Brain microvascular endothelial cell (primary cell): ENCODE data around the gene GULP1.
A peak's percentile ranks its signal among the peaks of the same experiment; 100 is the strongest.

ENCODE experiments used
- DNase-seq: peaks from one replicate; pipeline ENCODE4 v3.0.0-alpha.2; 2020
- H3K27ac ChIP-seq: fragments of 250-450 bp; sonication (Bioruptor Pico); 2 replicates; pipeline ENCODE4 v1.5.1; 2020; ENCODE audit warnings: mild to moderate bottlenecking, moderate library complexity
- H3K27me3 ChIP-seq: fragments of 250-450 bp; sonication (Bioruptor Pico); replicated peaks from 2 replicates; pipeline ENCODE4 v1.5.1; 2020; ENCODE audit warnings: mild to moderate bottlenecking
- H3K36me3 ChIP-seq: fragments of 250-450 bp; sonication (Bioruptor Pico); replicated peaks from 2 replicates; pipeline ENCODE4 v1.5.1; 2020; ENCODE audit warnings: mild to moderate bottlenecking
- H3K4me3 ChIP-seq: 2 replicates; pipeline ENCODE4 v1.5.1; 2011; ENCODE audit warnings: low read depth, mild to moderate bottlenecking, control low read depth, low read length, moderate library complexity
- in situ Hi-C: cut with HindIII; loops from 2 replicates; pipeline ENCODE4 v1.10.0; 2017; ENCODE audit warnings: low sequenced_read_pairs, low pct_ligation_motif_present
- TF ChIP-seq, protein P1 (sequence below): IDR thresholded peaks from 2 replicates; pipeline ENCODE4 v1.5.1; 2011; ENCODE audit warnings: low read depth, mild to moderate bottlenecking, moderate library complexity, low read length, control low read depth, inconsistent platforms; ENCODE audit errors: missing control alignments

The GULP1 gene

GRCh38 chr2:188497726-188498125, 206.1 kb downstream of the GULP1 start:
- in situ Hi-C loops = no loop called here
- H3K4me3 ChIP-seq = no peak overlapping the region
- DNase-seq = no peak
- no peaks in the 10 kb centered on the region for H3K36me3 ChIP-seq
- H3K27me3 ChIP-seq = no peaks in the 10 kb centered on the region
- no peak overlapping the region for H3K27ac ChIP-seq
- TF ChIP-seq, protein P1, sequence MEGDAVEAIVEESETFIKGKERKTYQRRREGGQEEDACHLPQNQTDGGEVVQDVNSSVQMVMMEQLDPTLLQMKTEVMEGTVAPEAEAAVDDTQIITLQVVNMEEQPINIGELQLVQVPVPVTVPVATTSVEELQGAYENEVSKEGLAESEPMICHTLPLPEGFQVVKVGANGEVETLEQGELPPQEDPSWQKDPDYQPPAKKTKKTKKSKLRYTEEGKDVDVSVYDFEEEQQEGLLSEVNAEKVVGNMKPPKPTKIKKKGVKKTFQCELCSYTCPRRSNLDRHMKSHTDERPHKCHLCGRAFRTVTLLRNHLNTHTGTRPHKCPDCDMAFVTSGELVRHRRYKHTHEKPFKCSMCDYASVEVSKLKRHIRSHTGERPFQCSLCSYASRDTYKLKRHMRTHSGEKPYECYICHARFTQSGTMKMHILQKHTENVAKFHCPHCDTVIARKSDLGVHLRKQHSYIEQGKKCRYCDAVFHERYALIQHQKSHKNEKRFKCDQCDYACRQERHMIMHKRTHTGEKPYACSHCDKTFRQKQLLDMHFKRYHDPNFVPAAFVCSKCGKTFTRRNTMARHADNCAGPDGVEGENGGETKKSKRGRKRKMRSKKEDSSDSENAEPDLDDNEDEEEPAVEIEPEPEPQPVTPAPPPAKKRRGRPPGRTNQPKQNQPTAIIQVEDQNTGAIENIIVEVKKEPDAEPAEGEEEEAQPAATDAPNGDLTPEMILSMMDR = no peak

- in situ Hi-C loops = no loop called here
- TF ChIP-seq, protein P1 = no peak
- Histone ChIP-seq H3K36me3 (no peaks in the 10 kb centered on the region), H3K4me3 (no peak overlapping the region), H3K27ac (no peak overlapping the region), H3K27me3 (no peaks in the 10 kb centered on the region)
- DNase-seq = no peak
These were observed 212.3 kb downstream of the GULP1 start for GRCh38 chr2:188503975-188504374.

- no peak for DNase-seq
- no peaks in the 10 kb centered on the region for H3K27me3 ChIP-seq
- in situ Hi-C loops = no loop called here
- H3K4me3 ChIP-seq = no peak overlapping the region
- no peaks in the 10 kb centered on the region for H3K36me3 ChIP-seq
- no peak overlapping the region for H3K27ac ChIP-seq
- TF ChIP-seq, protein P1 = no peak
These were observed 215.2 kb downstream of the GULP1 start for GRCh38 chr2:188506843-188507242.

DNA sequence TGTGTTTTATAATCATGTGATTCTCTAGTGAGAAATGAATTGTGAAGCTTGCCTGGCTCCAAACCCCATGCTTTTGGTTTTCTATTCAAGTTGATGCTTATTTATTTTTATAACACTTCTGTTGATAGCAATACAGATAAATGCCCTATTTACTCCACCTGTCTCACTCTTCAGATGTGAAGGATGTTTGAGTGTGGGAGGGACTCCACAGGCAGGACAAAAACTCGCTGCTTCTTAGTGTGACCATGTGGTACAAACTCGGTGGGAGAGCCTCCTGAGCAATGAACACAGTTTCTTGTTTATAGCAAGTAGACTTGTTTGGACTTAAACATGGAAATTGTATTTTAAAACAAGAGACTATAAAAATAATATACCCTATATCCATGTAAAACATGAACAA, 219.7 kb downstream of the GULP1 start:
- Histone ChIP-seq H3K27ac (no peak overlapping the region), H3K36me3 (no peaks in the 10 kb centered on the region), H3K27me3 (no peaks in the 10 kb centered on the region), H3K4me3 (no peak overlapping the region)
- in situ Hi-C loops = no loop called here
- TF ChIP-seq, protein P1 = no peak
- DNase-seq = no peak

DNA sequence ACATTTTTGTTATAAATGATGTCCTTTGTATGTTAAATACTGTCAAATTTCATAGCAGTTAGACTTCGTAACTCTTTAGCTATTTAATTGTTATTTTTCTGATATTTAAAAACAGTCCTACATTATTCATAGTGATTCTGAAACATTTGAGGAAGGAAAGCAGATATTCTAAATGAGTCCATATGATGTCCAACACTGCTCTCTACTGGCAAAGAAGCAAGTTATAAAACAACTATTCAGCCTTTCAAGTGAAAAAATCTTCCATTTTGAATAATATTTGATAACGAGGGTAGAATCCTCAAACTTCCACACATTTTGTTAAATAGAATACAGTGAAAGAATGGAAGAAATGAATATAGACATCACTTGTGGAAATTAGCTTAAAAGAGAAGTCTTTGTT, 220.8 kb downstream of the GULP1 start:
- Histone ChIP-seq H3K27me3 (no peaks in the 10 kb centered on the region), H3K27ac (no peak overlapping the region), H3K4me3 (no peak overlapping the region), H3K36me3 (no peaks in the 10 kb centered on the region)
- in situ Hi-C loops = no loop called here
- TF ChIP-seq, protein P1 = peak; percentile 34
- DNase-seq = no peak

- no peak overlapping the region for H3K4me3 ChIP-seq
- in situ Hi-C loops = no loop called here
- H3K36me3 ChIP-seq = no peaks in the 10 kb centered on the region
These were observed 224.2 kb downstream of the GULP1 start for GRCh38 chr2:188515918-188516317.

More at GRCh38 chr2:188515918-188516317, 224.2 kb downstream of the GULP1 start:
- Histone ChIP-seq H3K27ac (no peak overlapping the region), H3K27me3 (no peaks in the 10 kb centered on the region)
- TF ChIP-seq, protein P1 = no peak
- DNase-seq = no peak
